ENCODE measurements around the gene DUSP2. TPM values are rescaled to one million over a fixed set of nuclear protein-coding genes. Genes with fewer than 3 reads are reported as not detected.
A peak's percentile ranks its signal among the peaks of the same experiment; 100 is the strongest.

DUSP2 gene
- total and polyA plus RNA-seq, 7 donors, result 1.2 to 17.4 (median 2.8) TPM; not detected in 1

DNA sequence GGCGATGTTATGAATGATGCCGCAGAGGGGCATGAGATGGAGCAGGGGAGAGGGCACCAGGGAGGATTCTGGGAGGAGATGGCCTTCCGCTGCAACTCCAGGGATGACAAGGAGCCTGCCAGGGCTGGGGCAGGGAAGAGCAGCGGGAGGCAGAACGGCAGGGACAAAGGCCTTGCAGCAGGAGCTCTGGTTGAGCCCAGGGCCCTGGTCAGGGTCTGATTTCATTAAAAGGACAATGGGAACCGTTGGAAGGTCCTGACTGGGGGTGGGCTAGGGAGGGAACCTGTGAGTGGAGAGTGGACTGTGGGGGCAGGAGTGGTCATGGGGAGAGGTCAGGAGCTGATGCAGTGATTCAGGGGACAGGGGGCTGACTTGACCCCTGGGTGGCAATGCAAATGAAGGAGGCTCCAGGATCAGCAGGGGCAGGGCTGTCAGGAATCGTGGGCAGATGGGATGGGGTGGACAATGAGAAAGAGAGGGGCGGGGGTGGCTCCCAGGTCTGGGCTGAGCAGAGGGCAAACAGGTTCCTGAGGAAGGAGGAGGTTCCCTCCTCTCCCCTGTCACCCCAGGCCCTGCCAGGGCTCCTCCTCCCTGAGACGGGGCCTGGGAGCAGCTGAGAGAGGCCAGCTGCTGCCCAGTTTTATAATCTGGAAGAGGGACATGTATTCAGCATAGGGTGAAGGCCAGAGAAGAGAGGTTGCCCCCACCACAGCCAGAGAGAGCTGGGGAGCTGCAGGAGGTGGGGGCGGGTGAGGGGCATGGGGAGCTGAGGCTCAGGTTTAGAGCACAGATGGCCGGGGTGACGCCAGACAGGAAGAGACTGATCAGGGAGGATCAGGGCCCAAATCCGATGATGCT is 7.3 kb upstream of the DUSP2 start:
- no peak overlapping the region for H3K27ac ChIP-seq
- H3K4me3 ChIP-seq, result no peak overlapping the region
- TF ChIP-seq POLR2A (IDR thresholded peaks at IDR 0.05) (no peak), POLR2AphosphoS5 (IDR thresholded peaks at IDR 0.05) (no peak), EP300 (IDR thresholded peaks at IDR 0.05) (no peak)
- TF ChIP-seq, protein P1, sequence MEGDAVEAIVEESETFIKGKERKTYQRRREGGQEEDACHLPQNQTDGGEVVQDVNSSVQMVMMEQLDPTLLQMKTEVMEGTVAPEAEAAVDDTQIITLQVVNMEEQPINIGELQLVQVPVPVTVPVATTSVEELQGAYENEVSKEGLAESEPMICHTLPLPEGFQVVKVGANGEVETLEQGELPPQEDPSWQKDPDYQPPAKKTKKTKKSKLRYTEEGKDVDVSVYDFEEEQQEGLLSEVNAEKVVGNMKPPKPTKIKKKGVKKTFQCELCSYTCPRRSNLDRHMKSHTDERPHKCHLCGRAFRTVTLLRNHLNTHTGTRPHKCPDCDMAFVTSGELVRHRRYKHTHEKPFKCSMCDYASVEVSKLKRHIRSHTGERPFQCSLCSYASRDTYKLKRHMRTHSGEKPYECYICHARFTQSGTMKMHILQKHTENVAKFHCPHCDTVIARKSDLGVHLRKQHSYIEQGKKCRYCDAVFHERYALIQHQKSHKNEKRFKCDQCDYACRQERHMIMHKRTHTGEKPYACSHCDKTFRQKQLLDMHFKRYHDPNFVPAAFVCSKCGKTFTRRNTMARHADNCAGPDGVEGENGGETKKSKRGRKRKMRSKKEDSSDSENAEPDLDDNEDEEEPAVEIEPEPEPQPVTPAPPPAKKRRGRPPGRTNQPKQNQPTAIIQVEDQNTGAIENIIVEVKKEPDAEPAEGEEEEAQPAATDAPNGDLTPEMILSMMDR (IDR thresholded peaks at IDR 0.05), result no peak
- WGBS, 2 donors, result 80% methylated on average over 13 of the region's 13 CpGs
- intact Hi-C loops (cut with DNase I), result no loop called here
- H3K36me3 ChIP-seq, result no peaks in the 10 kb centered on the region
- DNase-seq, result peak; percentile 41
- H3K4me1 ChIP-seq, result peaks cover 0 to 4% (median 0%) of the 10 kb centered on the region in 4 donors
- peaks cover 0 to 16% (median 0%) of the 10 kb centered on the region in 3 donors for H3K27me3 ChIP-seq
- no peaks in the 10 kb centered on the region for H3K9me3 ChIP-seq

DNA sequence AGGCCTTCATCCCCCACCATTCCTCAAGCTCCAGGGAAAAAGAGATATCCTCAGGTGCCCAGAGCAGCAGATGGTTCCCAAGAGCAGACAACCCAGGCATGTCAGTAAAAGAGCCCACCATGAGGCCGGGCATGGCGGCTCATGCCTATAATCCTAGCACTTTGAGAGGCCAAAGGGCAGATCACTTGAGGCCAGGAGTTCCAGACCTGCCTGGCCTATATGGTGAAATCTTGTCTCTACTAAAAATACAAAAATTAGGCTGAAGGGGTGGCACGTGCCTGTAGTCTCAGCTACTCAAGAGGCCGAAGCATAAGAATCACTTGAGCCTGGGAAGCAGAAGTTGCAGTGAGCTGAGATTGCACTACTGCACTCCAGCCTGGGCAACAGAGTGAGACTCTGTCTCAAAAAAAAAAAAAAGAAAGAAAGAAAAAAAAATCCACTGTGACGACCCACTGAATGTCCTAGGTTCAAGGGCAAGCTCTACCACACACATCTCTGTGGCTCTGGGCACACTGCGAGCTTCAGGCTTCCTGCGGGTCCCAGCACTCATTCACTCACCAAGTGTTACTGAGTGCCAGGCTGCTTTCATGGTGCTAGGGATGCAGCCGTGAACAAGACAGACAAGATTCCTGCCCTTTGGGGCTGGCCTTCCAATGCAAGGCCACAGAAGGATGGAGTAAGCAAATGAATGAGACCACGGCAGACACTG is 6.5 kb upstream of the DUSP2 start:
- Histone ChIP-seq H3K9me3 (no peaks in the 10 kb centered on the region), H3K27me3 (peaks cover 0 to 11% (median 0%) of the 10 kb centered on the region in 3 donors), H3K27ac (no peak overlapping the region), H3K4me1 (peaks cover 0 to 4% (median 0%) of the 10 kb centered on the region in 4 donors), H3K36me3 (no peaks in the 10 kb centered on the region), H3K4me3 (no peak overlapping the region)
- WGBS, 2 donors, result 84 to 91% methylated on average over 9 of the region's 9 CpGs
- TF ChIP-seq POLR2AphosphoS5 (IDR thresholded peaks at IDR 0.05), result no peak
- no peak for TF ChIP-seq EP300 (IDR thresholded peaks at IDR 0.05)
- no peak for TF ChIP-seq POLR2A (IDR thresholded peaks at IDR 0.05)
- TF ChIP-seq, protein P1 (IDR thresholded peaks at IDR 0.05), result no peak
- DNase-seq, result no peak
- intact Hi-C loops (cut with DNase I), result no loop called here

DNA sequence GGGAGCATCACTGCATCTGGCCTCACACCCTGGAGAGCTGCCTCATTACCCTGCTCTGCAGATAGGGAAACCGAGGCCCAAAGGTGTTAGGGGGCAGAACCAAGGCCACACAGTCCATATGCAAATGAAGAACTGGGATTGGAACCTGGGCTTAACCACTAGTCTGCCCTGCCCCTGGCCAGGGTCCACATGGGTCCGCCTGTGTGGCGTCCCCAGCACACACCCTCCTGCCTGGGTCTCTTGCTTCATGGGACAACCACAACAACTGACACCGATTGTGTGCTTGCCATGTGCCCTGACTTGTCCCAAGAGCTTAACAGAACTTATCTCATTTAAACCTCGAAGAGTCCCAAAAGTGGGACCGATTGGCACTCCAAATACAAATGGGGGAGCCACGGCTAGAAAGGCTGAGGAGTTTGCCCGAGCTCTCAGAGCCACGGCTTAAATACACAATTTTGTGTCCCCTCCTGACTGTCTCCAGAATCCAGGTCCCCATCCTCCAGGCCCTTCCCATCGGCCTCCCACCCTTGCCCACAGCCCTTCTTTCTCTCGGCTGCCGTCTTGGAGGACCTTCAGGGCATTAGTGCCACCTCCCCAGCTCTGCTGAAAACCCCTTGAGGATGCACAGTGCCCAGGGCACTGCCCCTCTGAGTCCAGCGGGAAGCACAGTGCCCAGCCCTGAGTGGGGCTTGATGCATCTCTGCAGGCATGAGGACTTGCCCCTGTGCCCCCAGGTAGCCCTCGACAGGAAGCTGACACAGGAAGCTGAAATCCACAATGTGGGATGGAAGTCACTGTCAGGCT is 5.8 kb upstream of the DUSP2 start:
- H3K4me3 ChIP-seq, result no peak overlapping the region
- peak; percentile 46 for DNase-seq
- peaks cover 0 to 4% (median 0%) of the 10 kb centered on the region in 4 donors for H3K4me1 ChIP-seq
- intact Hi-C loops (cut with DNase I), result no loop called here
- no peaks in the 10 kb centered on the region for H3K36me3 ChIP-seq
- peaks cover 0 to 9% (median 0%) of the 10 kb centered on the region in 3 donors for H3K27me3 ChIP-seq
- no peaks in the 10 kb centered on the region for H3K9me3 ChIP-seq
- no peak overlapping the region for H3K27ac ChIP-seq
- WGBS, 2 donors, result 94 to 95% methylated on average over 14 of the region's 14 CpGs
- TF ChIP-seq EP300 (IDR thresholded peaks at IDR 0.05), result no peak
- TF ChIP-seq, protein P1 (IDR thresholded peaks at IDR 0.05), result no peak
- TF ChIP-seq POLR2A (IDR thresholded peaks at IDR 0.05), result no peak
- TF ChIP-seq POLR2AphosphoS5 (IDR thresholded peaks at IDR 0.05), result no peak

DNA sequence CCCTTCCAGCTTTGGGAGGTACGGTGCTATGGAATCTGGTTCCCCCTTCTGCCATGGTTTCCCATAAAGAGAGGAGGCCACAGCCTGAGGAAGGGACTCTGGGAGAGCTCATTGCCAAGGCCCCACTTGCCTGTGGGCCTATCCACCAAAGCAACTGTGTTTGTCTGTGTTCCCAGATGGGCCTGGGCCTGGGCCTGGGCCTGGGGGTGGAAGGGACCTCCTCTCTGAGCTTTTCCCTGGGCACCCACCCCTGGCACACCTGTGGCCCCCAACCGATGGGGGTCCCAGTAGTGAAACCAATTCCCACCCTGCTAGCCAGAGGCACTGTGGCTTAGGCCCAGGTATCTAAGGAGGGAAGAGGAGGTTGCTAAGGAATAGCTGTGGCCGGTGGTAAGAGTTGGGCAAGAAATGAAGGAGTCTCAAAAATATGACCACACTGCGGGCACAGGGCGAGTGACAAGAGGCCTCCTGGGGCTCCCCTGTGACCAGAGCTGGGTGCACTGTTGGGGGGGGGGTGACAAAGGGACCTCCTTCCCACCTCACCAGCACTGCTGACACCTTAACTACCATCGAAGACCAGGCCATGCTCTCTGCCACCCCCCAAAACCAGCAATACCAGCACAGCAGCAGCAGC is 4.9 kb upstream of the DUSP2 start:
- H3K4me3 ChIP-seq, result no peak overlapping the region
- intact Hi-C loops (cut with DNase I), result no loop called here
- DNase-seq, result peak; percentile 48
- TF ChIP-seq, protein P1 (IDR thresholded peaks at IDR 0.05), result no peak
- TF ChIP-seq POLR2A (IDR thresholded peaks at IDR 0.05) (no peak), POLR2AphosphoS5 (IDR thresholded peaks at IDR 0.05) (no peak), EP300 (IDR thresholded peaks at IDR 0.05) (no peak)
- no peaks in the 10 kb centered on the region for H3K9me3 ChIP-seq
- H3K27me3 ChIP-seq, result peaks cover 0 to 9% (median 0%) of the 10 kb centered on the region in 3 donors
- 94 to 97% methylated on average over 6 of the region's 6 CpGs for WGBS, 2 donors
- peaks cover 0 to 8% (median 5%) of the 10 kb centered on the region in 4 donors for H3K4me1 ChIP-seq
- no peak overlapping the region for H3K27ac ChIP-seq
- no peaks in the 10 kb centered on the region for H3K36me3 ChIP-seq

Data from sigmoid colon (tissue), 7 donors.